ENCODE data around the gene GGA1.

GGA1 gene

GRCh38 chr22:37571258-37571991 is 37.2 kb upstream of the GGA1 start:
- no peak overlapping the region for H3K4me2 ChIP-seq (ENCODE audit: insufficient read depth, low read length)
- no peaks in the 10 kb centered on the region for H3K36me3 ChIP-seq (ENCODE audit: insufficient read depth, low read length)
- H3K27ac ChIP-seq (ENCODE audit: low read length) = no peak overlapping the region
- H4K20me1 ChIP-seq (ENCODE audit: insufficient read depth, low read length) = peaks cover 13% of the 10 kb centered on the region
- no peak for ATAC-seq (ENCODE audit: insufficient read depth, low read depth)
- DNase-seq = no peak
- H3K4me3 ChIP-seq (ENCODE audit: low read depth in 1 of 2, low read length in 2 of 2) = no peak overlapping the region
- TF ChIP-seq CTCF (IDR thresholded peaks at IDR 0.05; ENCODE audit: borderline replicate concordance, extremely low read depth, low read length, poor library complexity, severe bottlenecking) (no peak), EZH2 (IDR thresholded peaks at IDR 0.05; ENCODE audit: borderline replicate concordance, low read depth, low read length, severe bottlenecking) (no peak)
- H3K4me1 ChIP-seq (ENCODE audit: insufficient read depth, low read length) = peaks cover 12% of the 10 kb centered on the region
- H3K9ac ChIP-seq (ENCODE audit: low read depth, low read length) = no peak overlapping the region
- peaks cover 4% of the 10 kb centered on the region for H3K27me3 ChIP-seq (ENCODE audit: insufficient read depth, low read length, poor library complexity)
- H3K79me2 ChIP-seq (ENCODE audit: insufficient read depth, low read length) = no peaks in the 10 kb centered on the region
- H3K9me3 ChIP-seq (ENCODE audit: insufficient read depth, low read length, severe bottlenecking) = no peaks in the 10 kb centered on the region
- no peak overlapping the region for H2AFZ ChIP-seq (ENCODE audit: low read depth, low read length)

- no peak overlapping the region for H3K4me2 ChIP-seq (ENCODE audit: insufficient read depth, low read length)
- peaks cover 7% of the 10 kb centered on the region for H3K4me1 ChIP-seq (ENCODE audit: insufficient read depth, low read length)
- H2AFZ ChIP-seq (ENCODE audit: low read depth, low read length) = no peak overlapping the region
- no peak overlapping the region for H3K27ac ChIP-seq (ENCODE audit: low read length)
- H3K4me3 ChIP-seq (ENCODE audit: low read depth in 1 of 2, low read length in 2 of 2) = no peak overlapping the region
- no peaks in the 10 kb centered on the region for H3K27me3 ChIP-seq (ENCODE audit: insufficient read depth, low read length, poor library complexity)
- H3K9me3 ChIP-seq (ENCODE audit: insufficient read depth, low read length, severe bottlenecking) = no peaks in the 10 kb centered on the region
- no peaks in the 10 kb centered on the region for H3K79me2 ChIP-seq (ENCODE audit: insufficient read depth, low read length)
- ATAC-seq (ENCODE audit: insufficient read depth, low read depth) (no peak), DNase-seq (no peak)
- H3K36me3 ChIP-seq (ENCODE audit: insufficient read depth, low read length) = no peaks in the 10 kb centered on the region
- no peak for TF ChIP-seq EZH2 (IDR thresholded peaks at IDR 0.05; ENCODE audit: borderline replicate concordance, low read depth, low read length, severe bottlenecking)
- no peak for TF ChIP-seq CTCF (IDR thresholded peaks at IDR 0.05; ENCODE audit: borderline replicate concordance, extremely low read depth, low read length, poor library complexity, severe bottlenecking)
- no peak overlapping the region for H3K9ac ChIP-seq (ENCODE audit: low read depth, low read length)
- peaks cover 7% of the 10 kb centered on the region; the same call in 1 of the 2 replicates for H4K20me1 ChIP-seq (ENCODE audit: insufficient read depth, low read length)
Measured at GRCh38 chr22:37571992-37572373, 36.7 kb upstream of the GGA1 start.

- H3K79me2 ChIP-seq (ENCODE audit: insufficient read depth, low read length) = no peaks in the 10 kb centered on the region
- H3K9ac ChIP-seq (ENCODE audit: low read depth, low read length) = no peak overlapping the region
- H2AFZ ChIP-seq (ENCODE audit: low read depth, low read length) = no peak overlapping the region
- no peak for DNase-seq
- TF ChIP-seq CTCF (IDR thresholded peaks at IDR 0.05; ENCODE audit: borderline replicate concordance, extremely low read depth, low read length, poor library complexity, severe bottlenecking) = no peak
- TF ChIP-seq EZH2 (IDR thresholded peaks at IDR 0.05; ENCODE audit: borderline replicate concordance, low read depth, low read length, severe bottlenecking) = no peak
- no peaks in the 10 kb centered on the region for H3K36me3 ChIP-seq (ENCODE audit: insufficient read depth, low read length)
- H3K4me1 ChIP-seq (ENCODE audit: insufficient read depth, low read length) = peaks cover 8% of the 10 kb centered on the region
- no peak overlapping the region for H3K27ac ChIP-seq (ENCODE audit: low read length)
- no peak overlapping the region for H3K4me3 ChIP-seq (ENCODE audit: low read depth in 1 of 2, low read length in 2 of 2)
- H3K27me3 ChIP-seq (ENCODE audit: insufficient read depth, low read length, poor library complexity) = no peaks in the 10 kb centered on the region
- no peak for ATAC-seq (ENCODE audit: insufficient read depth, low read depth)
- no peaks in the 10 kb centered on the region for H3K9me3 ChIP-seq (ENCODE audit: insufficient read depth, low read length, severe bottlenecking)
- H4K20me1 ChIP-seq (ENCODE audit: insufficient read depth, low read length) = no peaks in the 10 kb centered on the region
- no peak overlapping the region for H3K4me2 ChIP-seq (ENCODE audit: insufficient read depth, low read length)
Measured at GRCh38 chr22:37575490-37576003, 33.1 kb upstream of the GGA1 start.

Measured in DND-41 (cell line).